HUES64 (cell line): ENCODE data around the gene PCLO.

Experiments used
- H3K27ac ChIP-seq: 2 replicates; pipeline ENCODE4 v1.7.0; 2013; ENCODE audit warnings: low read depth, low read length, inconsistent platforms
- H3K27me3 ChIP-seq: 2 replicates; pipeline ENCODE4 v1.6.1; 2013; ENCODE audit warnings: mild to moderate bottlenecking, low read length; ENCODE audit not compliant: insufficient read depth
- H3K36me3 ChIP-seq: 2 replicates; pipeline ENCODE4 v1.6.1; 2013; ENCODE audit warnings: mild to moderate bottlenecking, low read length; ENCODE audit not compliant: insufficient read depth
- H3K4me1 ChIP-seq: 2 replicates; pipeline ENCODE4 v1.6.1; 2013; ENCODE audit warnings: mild to moderate bottlenecking, low read length, moderate library complexity; ENCODE audit not compliant: insufficient read depth
- H3K4me3 ChIP-seq: 2 replicates; pipeline ENCODE4 v1.5.1; 2013; ENCODE audit warnings: mild to moderate bottlenecking, low read length, moderate library complexity
- H3K9ac ChIP-seq: 2 replicates; pipeline ENCODE4 v1.6.1; 2013; ENCODE audit warnings: mild to moderate bottlenecking, low read depth, low read length
- H3K9me3 ChIP-seq: 2 replicates; pipeline ENCODE4 v1.6.1; 2013; ENCODE audit warnings: low read depth, low read length; ENCODE audit not compliant: insufficient read depth
- WGBS: fragments of 150-250, 120-280 bp; methylation state at CpG from one replicate; pipeline ENCODE4 v1.1.7; 2013; ENCODE audit warnings: missing lambda C conversion rate; 5-methylcytosine and 5-hydroxymethylcytosine counted together

Gene PCLO

GRCh38 chr7:82961240-82961639 lies 201.4 kb downstream of the PCLO start:
- Histone ChIP-seq H3K4me3 (no peak overlapping the region), H3K4me1 (no peaks in the 10 kb centered on the region), H3K27ac (no peak overlapping the region), H3K36me3 (no peaks in the 10 kb centered on the region; the same call in 1 of the 2 replicates), H3K9ac (no peak overlapping the region), H3K27me3 (no peaks in the 10 kb centered on the region), H3K9me3 (no peaks in the 10 kb centered on the region)
- 93% methylated on average over 3 of the region's 3 CpGs for WGBS

- no peak overlapping the region for H3K27ac ChIP-seq
- no peak overlapping the region for H3K4me3 ChIP-seq
- H3K9ac ChIP-seq: no peak overlapping the region
- no peaks in the 10 kb centered on the region for H3K4me1 ChIP-seq
- H3K9me3 ChIP-seq: no peaks in the 10 kb centered on the region
- no peaks in the 10 kb centered on the region for H3K27me3 ChIP-seq
- no peaks in the 10 kb centered on the region for H3K36me3 ChIP-seq
- 81% methylated on average over 2 of the region's 2 CpGs for WGBS
Measured at GRCh38 chr7:82959528-82959927, 203.2 kb downstream of the PCLO start.

DNA sequence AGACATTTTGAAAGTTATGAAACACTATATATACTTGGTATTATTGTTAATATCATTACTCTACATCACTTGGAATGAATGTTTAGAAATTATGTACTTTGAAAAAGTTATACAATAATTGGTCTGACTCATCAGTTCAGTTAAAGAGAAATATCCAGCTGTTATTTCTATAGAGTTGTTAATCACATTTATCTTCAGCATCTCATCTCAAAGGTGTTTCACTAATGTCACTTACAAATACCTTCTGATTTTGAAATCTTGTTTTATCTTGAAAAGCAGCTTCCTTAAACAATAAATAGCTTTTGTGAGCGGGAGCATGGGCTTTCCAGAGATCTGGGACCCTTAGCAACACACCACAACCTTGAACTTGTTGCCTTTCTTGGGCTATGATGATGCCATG lies 205.2 kb downstream of the PCLO start:
- 83% methylated on average over 1 of the region's 1 CpG for WGBS

GRCh38 chr7:82953324-82954027 lies 209.2 kb downstream of the PCLO start:
- H3K9ac ChIP-seq: no peak overlapping the region
- H3K4me3 ChIP-seq: no peak overlapping the region
- H3K36me3 ChIP-seq: no peaks in the 10 kb centered on the region
- no peak overlapping the region for H3K27ac ChIP-seq
- 96% methylated on average over 6 of the region's 6 CpGs for WGBS
- H3K4me1 ChIP-seq: no peaks in the 10 kb centered on the region
- no peaks in the 10 kb centered on the region for H3K9me3 ChIP-seq
- no peaks in the 10 kb centered on the region for H3K27me3 ChIP-seq

More for the DNA sequence above, 205.2 kb downstream of the PCLO start:
- Histone ChIP-seq H3K9ac (no peak overlapping the region), H3K4me3 (no peak overlapping the region), H3K27ac (no peak overlapping the region), H3K4me1 (no peaks in the 10 kb centered on the region), H3K36me3 (no peaks in the 10 kb centered on the region), H3K9me3 (no peaks in the 10 kb centered on the region), H3K27me3 (no peaks in the 10 kb centered on the region)

- WGBS: 91% methylated on average over 4 of the region's 4 CpGs
- no peaks in the 10 kb centered on the region for H3K27me3 ChIP-seq
- H3K9ac ChIP-seq: no peak overlapping the region
- H3K9me3 ChIP-seq: no peaks in the 10 kb centered on the region
- no peak overlapping the region for H3K4me3 ChIP-seq
- H3K4me1 ChIP-seq: no peaks in the 10 kb centered on the region
- H3K36me3 ChIP-seq: no peaks in the 10 kb centered on the region
- H3K27ac ChIP-seq: no peak overlapping the region
Measured at GRCh38 chr7:82950436-82950835, 212.2 kb downstream of the PCLO start.

DNA sequence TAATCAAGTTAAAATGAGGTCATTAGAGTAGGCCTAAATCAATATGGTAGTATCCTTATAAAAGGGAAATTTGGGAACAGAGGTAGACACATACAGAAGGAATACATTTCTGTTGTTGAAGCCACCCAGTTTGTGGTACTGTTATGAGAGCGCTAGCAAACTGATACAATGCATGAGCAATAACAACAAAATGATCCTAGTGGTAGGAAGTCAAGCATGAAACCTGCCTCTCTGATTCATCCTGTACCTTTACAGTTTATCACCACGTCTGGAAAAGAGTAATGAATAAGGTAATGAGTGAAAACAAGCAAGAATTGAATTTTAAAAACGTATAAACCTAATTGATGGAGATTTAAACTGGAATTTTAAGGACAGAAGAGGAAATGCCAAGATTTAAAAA lies 217.2 kb downstream of the PCLO start:
- H3K36me3 ChIP-seq: no peaks in the 10 kb centered on the region
- WGBS: 86% methylated on average over 3 of the region's 3 CpGs
- no peak overlapping the region for H3K9ac ChIP-seq
- H3K4me3 ChIP-seq: no peak overlapping the region
- H3K4me1 ChIP-seq: no peaks in the 10 kb centered on the region
- H3K27ac ChIP-seq: no peak overlapping the region
- H3K9me3 ChIP-seq: no peaks in the 10 kb centered on the region
- no peaks in the 10 kb centered on the region for H3K27me3 ChIP-seq

DNA sequence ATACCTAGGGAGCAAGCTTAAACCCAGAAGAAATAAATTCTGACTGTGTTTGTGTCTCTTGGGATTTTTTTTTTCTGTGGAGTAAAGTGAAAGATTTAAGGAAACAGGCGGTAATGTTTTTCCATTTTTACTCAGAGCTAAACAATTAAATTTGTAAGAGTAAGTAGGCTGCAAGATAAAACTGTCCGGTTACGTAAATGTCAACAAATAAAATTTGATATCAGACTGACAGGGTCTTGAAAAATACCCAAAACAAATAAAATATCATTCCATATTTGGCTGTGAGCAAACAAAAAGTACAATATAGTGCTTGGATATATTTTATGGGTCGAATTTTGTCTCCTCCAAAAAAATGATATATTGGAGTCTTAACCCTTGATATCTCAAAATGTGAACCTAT lies 217.6 kb downstream of the PCLO start:
- no peak overlapping the region for H3K4me3 ChIP-seq
- 88% methylated on average over 1 of the region's 4 CpGs for WGBS
- H3K9me3 ChIP-seq: no peaks in the 10 kb centered on the region
- H3K9ac ChIP-seq: no peak overlapping the region
- H3K27me3 ChIP-seq: no peaks in the 10 kb centered on the region
- H3K27ac ChIP-seq: no peak overlapping the region
- no peaks in the 10 kb centered on the region for H3K36me3 ChIP-seq
- H3K4me1 ChIP-seq: no peaks in the 10 kb centered on the region

- Histone ChIP-seq H3K36me3 (no peaks in the 10 kb centered on the region), H3K27ac (no peak overlapping the region), H3K27me3 (no peaks in the 10 kb centered on the region), H3K4me3 (no peak overlapping the region), H3K4me1 (no peaks in the 10 kb centered on the region), H3K9ac (no peak overlapping the region), H3K9me3 (no peaks in the 10 kb centered on the region)
- WGBS: 92% methylated on average over 1 of the region's 1 CpG
Measured at GRCh38 chr7:82932516-82932915, 230.2 kb downstream of the PCLO start.

DNA sequence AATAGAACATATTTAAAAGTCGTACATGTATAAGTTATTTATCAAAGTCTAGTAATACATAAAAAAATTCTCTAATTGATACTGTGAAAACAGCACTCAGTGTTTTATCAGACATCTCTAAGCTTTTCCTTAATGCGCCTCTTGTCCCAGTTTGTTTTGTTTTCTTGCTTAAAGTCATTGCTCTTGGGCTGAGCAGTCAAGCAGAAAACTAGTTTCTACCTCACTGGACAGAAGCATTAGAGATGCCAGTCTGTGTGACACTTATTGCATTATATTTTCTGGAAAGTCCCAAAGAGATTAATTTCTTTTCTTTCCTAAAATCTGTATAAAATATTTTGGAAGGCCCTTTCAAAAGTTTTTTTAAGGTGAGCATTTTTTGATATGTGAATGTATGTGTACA lies 236.2 kb downstream of the PCLO start:
- H3K9ac ChIP-seq: no peak overlapping the region
- no peaks in the 10 kb centered on the region for H3K36me3 ChIP-seq
- H3K27me3 ChIP-seq: no peaks in the 10 kb centered on the region
- no peak overlapping the region for H3K27ac ChIP-seq
- no peaks in the 10 kb centered on the region for H3K9me3 ChIP-seq
- H3K4me1 ChIP-seq: no peaks in the 10 kb centered on the region
- 100% methylated on average over 1 of the region's 2 CpGs for WGBS
- no peak overlapping the region for H3K4me3 ChIP-seq

DNA sequence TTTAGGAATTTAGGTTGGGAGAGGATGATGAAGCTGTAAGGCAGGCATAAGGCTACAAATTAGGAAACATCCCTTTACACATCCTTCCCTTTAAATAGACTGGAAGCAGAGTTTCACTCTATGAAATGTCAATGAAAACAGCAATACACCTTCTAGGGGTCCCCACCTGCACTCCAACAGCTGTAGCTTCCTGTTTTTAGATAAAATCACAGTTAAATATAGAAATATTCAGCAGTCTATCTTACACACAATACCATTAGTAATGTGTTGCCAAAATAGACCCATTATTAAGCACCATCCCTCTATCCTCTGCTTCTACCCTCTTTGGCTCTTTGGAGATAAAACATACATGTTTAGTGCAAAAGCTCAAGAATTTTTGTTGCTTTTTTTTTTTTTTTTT lies 237.4 kb downstream of the PCLO start:
- H3K4me3 ChIP-seq: no peak overlapping the region
- H3K27ac ChIP-seq: no peak overlapping the region
- no peaks in the 10 kb centered on the region for H3K9me3 ChIP-seq
- no peaks in the 10 kb centered on the region for H3K36me3 ChIP-seq
- no peak overlapping the region for H3K9ac ChIP-seq
- no peaks in the 10 kb centered on the region for H3K4me1 ChIP-seq
- H3K27me3 ChIP-seq: no peaks in the 10 kb centered on the region

- Histone ChIP-seq H3K9ac (no peak overlapping the region), H3K4me3 (no peak overlapping the region), H3K27me3 (no peaks in the 10 kb centered on the region), H3K4me1 (no peaks in the 10 kb centered on the region), H3K9me3 (no peaks in the 10 kb centered on the region), H3K36me3 (no peaks in the 10 kb centered on the region), H3K27ac (no peak overlapping the region)
- 50% methylated on average over 1 of the region's 1 CpG for WGBS
Measured at GRCh38 chr7:82906502-82906901, 256.2 kb downstream of the PCLO start.

GRCh38 chr7:82904871-82905270 lies 257.8 kb downstream of the PCLO start:
- Histone ChIP-seq H3K36me3 (no peaks in the 10 kb centered on the region), H3K27me3 (no peaks in the 10 kb centered on the region), H3K9ac (no peak overlapping the region), H3K9me3 (no peaks in the 10 kb centered on the region), H3K4me3 (no peak overlapping the region), H3K27ac (no peak overlapping the region), H3K4me1 (no peaks in the 10 kb centered on the region)
- WGBS: 93% methylated on average over 3 of the region's 3 CpGs
